Colonic mucosa (tissue), 4 donors: ENCODE results near the gene KCTD10. TPM values are rescaled to one million over a fixed set of nuclear protein-coding genes. Genes with fewer than 3 reads are reported as not detected.

Experiments used
- DNase-seq: peaks from one replicate; pipeline ENCODE4 v3.0.0-alpha.2; 2020
- H3K27ac ChIP-seq: fragments of 200-600 bp; one replicate; pipeline ENCODE4 v1.8.0; 2021
- H3K27me3 ChIP-seq: fragments of 200-600 bp; one replicate; pipeline ENCODE4 v1.8.0; 2021
- H3K36me3 ChIP-seq: fragments of 200-600 bp; one replicate; pipeline ENCODE4 v1.8.0; 2021
- H3K4me1 ChIP-seq: fragments of 200-600 bp; one replicate; pipeline ENCODE4 v1.8.0; 2021; ENCODE audit warnings: mild to moderate bottlenecking
- H3K4me3 ChIP-seq: fragments of 200-600 bp; one replicate; pipeline ENCODE4 v1.8.0; 2021
- H3K9ac ChIP-seq, 2 donors: one replicate each; pipeline ENCODE4 v1.7.0; 2013; ENCODE audit warnings: control low read depth in 2 of 2, low read depth in 2 of 2, low read length in 2 of 2
- H3K9me3 ChIP-seq: fragments of 200-600 bp; one replicate; pipeline ENCODE4 v1.8.0; 2021
- CTCF ChIP-seq: fragments of 200-600 bp; IDR thresholded peaks from one replicate; pipeline ENCODE4 v1.8.0; 2022; ENCODE audit warnings: antibody characterized with exemption, mild to moderate bottlenecking
- intact Hi-C: fragments of 100-400 bp; cut with DNase I; formaldehyde crosslinking; loops from one replicate; pipeline ENCODE4 v1.14.1; 2022
- total RNA-seq, 2 donors: library from RNA; stranded (reverse); fragmentation: NEBNext Ultra II Directional in 1 of 2; extraction: Animal tissue kit (Norgen Biotek cat#: 25700) in 1 of 2; gene quantifications; one replicate each; pipeline ENCODE4 v1.2.1, GENCODE V29; 2021
- donor health status: healthy.
- donor health status: DM: no; HTN: no; CAD: no.
- donor health status: DM: no; HTN: no; CAD: no.

KCTD10 gene
- total RNA-seq, 2 donors from 2014 or later = 50.3 to 74.8 TPM

- Histone ChIP-seq H3K4me3 (no peak overlapping the region), H3K4me1 (no peaks in the 10 kb centered on the region), H3K9me3 (no peaks in the 10 kb centered on the region), H3K27ac (no peak overlapping the region), H3K36me3 (peaks cover 17% of the 10 kb centered on the region), H3K27me3 (no peaks in the 10 kb centered on the region), H3K9ac (no peak overlapping the region)
- TF ChIP-seq CTCF = no peak
- no peak for DNase-seq
- intact Hi-C loops = no loop called here
Measured at GRCh38 chr12:109501299-109501698, 24.2 kb upstream of the KCTD10 start.

- no peak for DNase-seq
- H3K36me3 ChIP-seq = peaks cover 17% of the 10 kb centered on the region
- no peak overlapping the region for H3K4me3 ChIP-seq
- intact Hi-C loops = no loop called here
- H3K9ac ChIP-seq = no peak overlapping the region
- H3K9me3 ChIP-seq = no peaks in the 10 kb centered on the region
- no peaks in the 10 kb centered on the region for H3K4me1 ChIP-seq
- H3K27ac ChIP-seq = no peak overlapping the region
- TF ChIP-seq CTCF = no peak
- H3K27me3 ChIP-seq = no peaks in the 10 kb centered on the region
Measured at GRCh38 chr12:109500406-109501185, 23.5 kb upstream of the KCTD10 start.

- intact Hi-C loops = no loop called here
- H3K9ac ChIP-seq = no peak overlapping the region
- no peaks in the 10 kb centered on the region for H3K9me3 ChIP-seq
- no peak overlapping the region for H3K27ac ChIP-seq
- no peak for TF ChIP-seq CTCF
- no peak overlapping the region for H3K4me3 ChIP-seq
- peaks cover 5% of the 10 kb centered on the region for H3K36me3 ChIP-seq
- H3K27me3 ChIP-seq = no peaks in the 10 kb centered on the region
- H3K4me1 ChIP-seq = no peaks in the 10 kb centered on the region
- DNase-seq = no peak
Measured at GRCh38 chr12:109497675-109498074, 20.6 kb upstream of the KCTD10 start.

- intact Hi-C loops = no loop called here
- H3K27ac ChIP-seq = no peak overlapping the region
- no peaks in the 10 kb centered on the region for H3K4me1 ChIP-seq
- no peak for DNase-seq
- no peak for TF ChIP-seq CTCF
- no peaks in the 10 kb centered on the region for H3K9me3 ChIP-seq
- H3K36me3 ChIP-seq = peaks cover 11% of the 10 kb centered on the region
- H3K4me3 ChIP-seq = no peak overlapping the region
- H3K9ac ChIP-seq = no peak overlapping the region
- H3K27me3 ChIP-seq = no peaks in the 10 kb centered on the region
Measured at GRCh38 chr12:109496306-109496705, 19.2 kb upstream of the KCTD10 start.

- Histone ChIP-seq H3K9me3 (no peaks in the 10 kb centered on the region), H3K9ac (no peak overlapping the region), H3K4me3 (no peak overlapping the region), H3K36me3 (peaks cover 11% of the 10 kb centered on the region), H3K27ac (no peak overlapping the region), H3K4me1 (no peaks in the 10 kb centered on the region), H3K27me3 (no peaks in the 10 kb centered on the region)
- TF ChIP-seq CTCF = no peak
- no peak for DNase-seq
- intact Hi-C loops = no loop called here
Measured at GRCh38 chr12:109495012-109495411, 17.9 kb upstream of the KCTD10 start.
